HepG2 (cell line): Measurements from ENCODE around the gene OBSL1. TPM values are rescaled to one million over a fixed set of nuclear protein-coding genes. Genes with fewer than 3 reads are reported as not detected.

Source experiments
- ATAC-seq: fragments of 200-7000 bp; cut with Tn5 transposase; 3 replicates; pipeline ENCODE4 v1.9.1; 2020; ENCODE audit warnings: mild to moderate bottlenecking, moderate library complexity
- BruUV-seq: library from RNA; stranded (reverse); fragments of 400-500 nt; replicated peaks from 2 replicates; lab custom pipeline; 2021; lab: Mats Ljungman, UMichigan
- CTCF ChIA-PET: fragments of 300-600 bp; formaldehyde crosslinking; extraction: SDS; loops from one replicate; lab custom pipeline; 2021; ENCODE audit warnings: low total read pairs, inconsistent platforms, low intra/inter-chr PET ratio; lab: Yijun Ruan, JAX
- POLR2A ChIA-PET: fragments of 350-600 bp; sonication (Branson Sonifier 250); formaldehyde crosslinking; loops from one replicate; lab custom pipeline; 2020; ENCODE audit warnings: antibody characterized with exemption, inconsistent platforms; lab: Yijun Ruan, JAX
- DNase-seq: peaks from one replicate; pipeline ENCODE4 v3.0.0-alpha.2; 2015; ENCODE audit warnings: low spot score
- FAIRE-seq: peaks from 3 replicates; lab custom pipeline; 2011; peaks lifted over from hg19 to GRCh38; lab: Jason Lieb, UNC
- H2AFZ ChIP-seq: one replicate; pipeline ENCODE4 v1.6.1; 2011; ENCODE audit warnings: low read length, inconsistent platforms
- H3K27ac ChIP-seq: fragments of 300-600 bp; 3 replicates; pipeline ENCODE4 v1.8.0; 2011; ENCODE audit warnings: mixed run types, mild to moderate bottlenecking, mixed read lengths, low read length, inconsistent platforms; ENCODE audit not compliant: insufficient read depth; ENCODE audit errors: extremely low read length
- H3K27me3 ChIP-seq, 2 experiments: fragments of 200-600 bp in 1 of 2; 2 replicates in 1 of 2; 3 replicates in 1 of 2; pipeline versions ENCODE4 v1.6.0 to v1.8.0; 2011; ENCODE audit warnings: low read length in 2 of 2, mild to moderate bottlenecking in 2 of 2, moderate library complexity in 2 of 2, inconsistent platforms in 1 of 2; ENCODE audit not compliant: insufficient read depth in 2 of 2, control insufficient read depth in 1 of 2
- H3K36me3 ChIP-seq, 2 experiments: fragments of 200-600 bp in 1 of 2; replicated peaks in 1 of 2; 2 replicates in 1 of 2; 3 replicates in 1 of 2; pipeline versions ENCODE4 v1.5.1 to v1.8.0; 2011; ENCODE audit warnings: low read length in 2 of 2, inconsistent platforms in 1 of 2; ENCODE audit not compliant: insufficient read depth in 2 of 2, control insufficient read depth in 1 of 2
- H3K4me1 ChIP-seq: 2 replicates; pipeline ENCODE4 v1.5.1; 2012; ENCODE audit warnings: low read length, inconsistent platforms; ENCODE audit not compliant: insufficient read depth
- H3K4me2 ChIP-seq: 2 replicates; pipeline ENCODE4 v1.6.0; 2011; ENCODE audit warnings: low read depth, low read length, inconsistent platforms
- H3K4me3 ChIP-seq, 3 experiments: fragments of 200-600 bp in 1 of 3; sonication (generic), shearing (Covaris generic) in 1 of 3; replicated peaks in 1 of 3; 2 replicates each; pipeline ENCODE4 v1.5.1; 2011 to 2016; ENCODE audit warnings: low read length in 3 of 3, inconsistent platforms in 2 of 3, low read depth in 2 of 3, mild to moderate bottlenecking in 2 of 3, control low read depth in 1 of 3, mixed read lengths in 1 of 3; ENCODE audit not compliant: insufficient read depth in 1 of 3
- H3K79me2 ChIP-seq: one replicate; pipeline ENCODE4 v1.6.1; 2011; ENCODE audit warnings: low read length, inconsistent platforms; ENCODE audit not compliant: insufficient read depth
- H3K9ac ChIP-seq: 2 replicates; pipeline ENCODE4 v1.6.0; 2011; ENCODE audit warnings: mild to moderate bottlenecking, low read depth, low read length, inconsistent platforms; ENCODE audit not compliant: insufficient read depth
- H3K9me3 ChIP-seq: 2 replicates; pipeline ENCODE4 v1.5.1; 2012; ENCODE audit warnings: mild to moderate bottlenecking, low read length
- H4K20me1 ChIP-seq: 2 replicates; pipeline ENCODE4 v1.6.0; 2011; ENCODE audit warnings: inconsistent platforms, mild to moderate bottlenecking, low read length, moderate library complexity; ENCODE audit not compliant: insufficient read depth
- ARNT2 ChIP-seq: sonication (generic); formaldehyde crosslinking; IDR thresholded peaks from 2 replicates; pipeline ENCODE4 v1.8.0; 2022; ENCODE audit warnings: mild to moderate bottlenecking, low read depth, missing genetic modification reagents, moderate library complexity
- BORCS8-MEF2B ChIP-seq: sonication (generic); formaldehyde crosslinking; IDR thresholded peaks from 2 replicates; pipeline ENCODE4 v1.8.0; 2022; ENCODE audit warnings: mild to moderate bottlenecking, missing genetic modification reagents
- ELF3 ChIP-seq: IDR thresholded peaks from 2 replicates; pipeline ENCODE4 v1.6.1; 2016; ENCODE audit warnings: missing genetic modification reagents, missing compliant biosample characterization
- HDAC6 ChIP-seq: fragments of 200-600 bp; sonication (generic); IDR thresholded peaks from 2 replicates; pipeline ENCODE4 v1.7.0; 2017; ENCODE audit warnings: mild to moderate bottlenecking, antibody characterized with exemption, low read length, low read depth
- MLLT10 ChIP-seq: sonication (generic); formaldehyde crosslinking; IDR thresholded peaks from 2 replicates; pipeline ENCODE4 v1.4.0; 2020; ENCODE audit warnings: missing genetic modification reagents
- NFIB ChIP-seq: sonication (generic); formaldehyde crosslinking; IDR thresholded peaks from 2 replicates; pipeline ENCODE4 v1.9.0; 2021; ENCODE audit warnings: missing genetic modification reagents, mild to moderate bottlenecking, borderline replicate concordance
- RELA ChIP-seq: sonication (generic); formaldehyde crosslinking; IDR thresholded peaks from 2 replicates; pipeline ENCODE4 v1.4.0; 2020; ENCODE audit warnings: missing genetic modification reagents
- REST ChIP-seq, 2 experiments: IDR thresholded peaks; 2 replicates each; pipeline ENCODE4 v1.6.1; 2011 to 2012; ENCODE audit warnings: low read length in 2 of 2, borderline replicate concordance in 1 of 2, low read depth in 1 of 2, mild to moderate bottlenecking in 1 of 2, moderate library complexity in 1 of 2
- SAFB2 ChIP-seq: sonication (generic); formaldehyde crosslinking; IDR thresholded peaks from 2 replicates; pipeline ENCODE4 v1.5.1; 2020; ENCODE audit warnings: missing genetic modification reagents, low read depth, mild to moderate bottlenecking, borderline replicate concordance
- SMARCC2 ChIP-seq: fragments of 450-650 bp; IDR thresholded peaks from 2 replicates; pipeline ENCODE4 v1.6.1; 2017; ENCODE audit warnings: antibody characterized with exemption, mild to moderate bottlenecking
- SOX13 ChIP-seq, 3 experiments: fragments of 450-650 bp in 1 of 3; sonication (generic) in 1 of 3; formaldehyde crosslinking in 1 of 3; IDR thresholded peaks in 2 of 3; conservative IDR thresholded peaks in 1 of 3; 2 replicates each; pipeline versions ENCODE4 v1.5.0 to v1.6.1; 2016 to 2020; ENCODE audit warnings: antibody characterized with exemption in 1 of 3, mild to moderate bottlenecking in 1 of 3, missing compliant biosample characterization in 1 of 3, missing genetic modification reagents in 1 of 3, moderate library complexity in 1 of 3
- THAP11 ChIP-seq: IDR thresholded peaks from 2 replicates; pipeline ENCODE4 v1.6.1; 2016; ENCODE audit warnings: missing biosample characterization, missing genetic modification reagents
- ZBTB44 ChIP-seq: sonication (generic); formaldehyde crosslinking; IDR thresholded peaks from 2 replicates; pipeline ENCODE4 v1.4.0; 2020; ENCODE audit warnings: missing genetic modification reagents
- ZNF343 ChIP-seq: sonication (generic); formaldehyde crosslinking; IDR thresholded peaks from 2 replicates; pipeline ENCODE4 v1.4.0; 2020; ENCODE audit warnings: mild to moderate bottlenecking, missing genetic modification reagents
- ZNF484 ChIP-seq: sonication (generic); formaldehyde crosslinking; IDR thresholded peaks from 2 replicates; pipeline ENCODE4 v1.5.1; 2020; ENCODE audit warnings: mild to moderate bottlenecking, low read depth, missing genetic modification reagents, borderline replicate concordance
- ZNF598 ChIP-seq: sonication (generic); formaldehyde crosslinking; IDR thresholded peaks from 2 replicates; pipeline ENCODE4 v1.5.1; 2020; ENCODE audit warnings: mild to moderate bottlenecking, missing genetic modification reagents, borderline replicate concordance
- ZNF777 ChIP-seq: sonication (generic); formaldehyde crosslinking; IDR thresholded peaks from 2 replicates; pipeline ENCODE4 v1.4.0; 2020; ENCODE audit warnings: missing genetic modification reagents
- ZNF879 ChIP-seq: sonication (generic); formaldehyde crosslinking; IDR thresholded peaks from 2 replicates; pipeline ENCODE4 v1.8.1; 2023; ENCODE audit warnings: missing genetic modification reagents
- WGBS: methylation state at CpG from one replicate; pipeline ENCODE4 v1.1.6; 2017; ENCODE audit warnings: low lambda C conversion rate; 5-methylcytosine and 5-hydroxymethylcytosine counted together
- in situ Hi-C: cut with HindIII; loops from 2 replicates; pipeline ENCODE4 v1.10.0; 2017; ENCODE audit warnings: low pct_unique_long_range_greater_than_20kb; ENCODE audit not compliant: extremely low pct_ligation_motif_present
- intact Hi-C: fragments of 100-400 bp; cut with micrococcal nuclease; formaldehyde crosslinking; loops from one replicate; pipeline ENCODE4 v1.10.0; 2022; ENCODE audit not compliant: unreplicated experiment
- polyA plus RNA-seq, 8 experiments: library from polyadenylated mRNA; depleted of rRNA in 3 of 8; stranded (reverse) in 7 of 8; unstranded in 1 of 8; fragments of >200 nt; fragmentation: Illumina TruSeq in 4 of 8; extraction: Trizol in 4 of 8; gene quantifications; 2 replicates each; pipeline versions ENCODE4 v1.2.1 to v1.2.3, GENCODE V29; 2011 to 2016; ENCODE audit warnings: low read depth in 4 of 8, missing spikeins in 1 of 8, mixed read lengths in 1 of 8; ENCODE audit not compliant: insufficient read depth in 1 of 8
- total RNA-seq, 5 experiments: library from RNA; depleted of rRNA; stranded (reverse); fragments of >200 nt; fragmentation: Illumina TruSeq; extraction: Trizol; gene quantifications; 2 replicates each; pipeline ENCODE4 v1.2.3, GENCODE V29; 2016; ENCODE audit warnings: low read depth in 1 of 5

Gene OBSL1
- total and polyA plus RNA-seq, 2 of the 13 experiments (the other 11 are each of a cell fraction or from before 2014, with no cell fraction given): 86.7 to 218 TPM

GRCh38 chr2:219552382-219553167, 18.8 kb downstream of the OBSL1 start:
- ATAC-seq (peak; percentile 84), DNase-seq (peak; percentile 79), FAIRE-seq (peak; percentile 57)
- intact Hi-C loops: no loop called here
- no peaks in the 10 kb centered on the region for H4K20me1 ChIP-seq
- no peak overlapping the region for H2AFZ ChIP-seq
- no peaks in the 10 kb centered on the region for H3K79me2 ChIP-seq
- in situ Hi-C loops: no loop called here
- CTCF ChIA-PET: interaction anchor here (2.4 kb wide), 1 partner anchor 11 kb away, joined by 9 read pairs; no protein-coding TSS in a partner anchor
- peaks cover 22% of the 10 kb centered on the region for H3K4me1 ChIP-seq
- H3K27ac ChIP-seq: peak overlapping the region; percentile 51
- H3K27me3 ChIP-seq: no peaks in the 10 kb centered on the region
- POLR2A ChIA-PET: interaction anchor here (0.7 to 3.3 kb wide), 13 partner anchors 9 to 304 kb away, joined by 3 to 28 read pairs (median 8); partner anchors contain the start of genes CHPF, DNPEP, GMPPA and INHA
- H3K9ac ChIP-seq: peak overlapping the region; percentile 60
- H3K4me3 ChIP-seq: peak overlapping the region; percentile 71 to 79 (median 73)
- peaks cover 9 to 22% of the 10 kb centered on the region in 2 experiments; a peak in 3 of 5 replicates for H3K36me3 ChIP-seq
- 3% methylated on average over 50 of the region's 99 CpGs for WGBS
- peak overlapping the region; percentile 90 for H3K4me2 ChIP-seq
- H3K9me3 ChIP-seq: no peaks in the 10 kb centered on the region
- no TSS peak for BruUV-seq
- TF ChIP-seq REST (IDR thresholded peaks at IDR 0.05; ENCODE audit: borderline replicate concordance in 1 of 2, low read depth in 1 of 2, low read length in 2 of 2): peak in 1 of 2 experiments; percentile 13; a peak in 1 of 4 replicates
- TF ChIP-seq ZNF484 (CRISPR knock-in tag): no peak
- TF ChIP-seq ZNF879: peak; percentile 61; the same call in 1 of the 2 replicates
- peak; percentile 81; the same call in 1 of the 2 replicates for TF ChIP-seq SAFB2 (CRISPR knock-in tag)
- TF ChIP-seq ZNF598 (CRISPR knock-in tag): no peak
- no peak for TF ChIP-seq SOX13 (IDR thresholded peaks at IDR 0.05)
- peak in 1 of 2 experiments; percentile 19; a peak in 1 of 4 replicates for TF ChIP-seq SOX13 (CRISPR knock-in tag; conservative IDR thresholded peaks at IDR 0.05 in 1 of 2, IDR thresholded peaks at IDR 0.05 in 1 of 2)
- no peak for TF ChIP-seq MLLT10 (CRISPR knock-in tag)
- 0 out of 2 replicates have a peak, but pooled peaks have one; percentile 37 for TF ChIP-seq ZBTB44 (CRISPR knock-in tag)
- no peak for TF ChIP-seq HDAC6
- peak; percentile 46 for TF ChIP-seq THAP11 (CRISPR knock-in tag)
- TF ChIP-seq RELA (CRISPR knock-in tag): peak; percentile 22; the same call in 1 of the 2 replicates
- TF ChIP-seq BORCS8-MEF2B (CRISPR knock-in tag): peak; percentile 76
- no peak for TF ChIP-seq SMARCC2
- TF ChIP-seq ZNF777 (CRISPR knock-in tag): peak; percentile 68
- TF ChIP-seq ZNF343 (CRISPR knock-in tag): peak; percentile 70; the same call in 1 of the 2 replicates
- TF ChIP-seq ARNT2 (CRISPR knock-in tag): peak; percentile 86
- TF ChIP-seq ELF3: no peak; the same call in 1 of the 2 replicates
- TF ChIP-seq NFIB: no peak
